H1 (cell line): Measurements from ENCODE around the gene VEPH1.

Source experiments
- POLR2AphosphoS5 ChIP-seq: IDR thresholded peaks from 2 replicates; pipeline ENCODE4 v1.6.1; 2011; ENCODE audit warnings: low read depth, low read length
- TF ChIP-seq, protein P1 (sequence below), 3 experiments: IDR thresholded peaks; 1 replicate in 2 of 3; 2 replicates in 1 of 3; pipeline versions ENCODE4 v1.5.1 to v1.6.1; 2011; ENCODE audit warnings: low read length in 3 of 3, mild to moderate bottlenecking in 3 of 3, inconsistent platforms in 2 of 3, low read depth in 1 of 3, moderate library complexity in 1 of 3; ENCODE audit not compliant: insufficient read depth in 1 of 3; ENCODE audit errors: control extremely low read depth in 1 of 3

DNA sequence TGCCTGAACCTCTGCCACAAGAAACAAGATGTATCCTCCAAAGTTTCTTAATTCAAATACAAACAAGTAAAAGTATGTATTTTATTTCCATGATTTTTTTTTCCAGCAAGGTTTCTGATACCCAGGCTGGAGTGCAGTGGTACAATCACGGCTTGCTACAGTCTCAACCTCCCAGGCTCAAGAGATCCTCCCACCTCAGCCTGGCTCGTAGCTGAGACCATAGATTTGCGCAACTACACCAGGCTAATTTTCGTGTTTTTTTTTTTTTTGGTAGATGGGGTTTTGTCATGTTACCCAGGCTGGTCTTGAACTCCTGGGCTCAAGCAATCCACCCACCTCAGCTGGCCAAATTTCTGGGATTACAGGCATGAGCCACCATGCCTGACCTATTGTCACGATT lies 12.2 kb upstream of the VEPH1 start:
- TF ChIP-seq, protein P1, sequence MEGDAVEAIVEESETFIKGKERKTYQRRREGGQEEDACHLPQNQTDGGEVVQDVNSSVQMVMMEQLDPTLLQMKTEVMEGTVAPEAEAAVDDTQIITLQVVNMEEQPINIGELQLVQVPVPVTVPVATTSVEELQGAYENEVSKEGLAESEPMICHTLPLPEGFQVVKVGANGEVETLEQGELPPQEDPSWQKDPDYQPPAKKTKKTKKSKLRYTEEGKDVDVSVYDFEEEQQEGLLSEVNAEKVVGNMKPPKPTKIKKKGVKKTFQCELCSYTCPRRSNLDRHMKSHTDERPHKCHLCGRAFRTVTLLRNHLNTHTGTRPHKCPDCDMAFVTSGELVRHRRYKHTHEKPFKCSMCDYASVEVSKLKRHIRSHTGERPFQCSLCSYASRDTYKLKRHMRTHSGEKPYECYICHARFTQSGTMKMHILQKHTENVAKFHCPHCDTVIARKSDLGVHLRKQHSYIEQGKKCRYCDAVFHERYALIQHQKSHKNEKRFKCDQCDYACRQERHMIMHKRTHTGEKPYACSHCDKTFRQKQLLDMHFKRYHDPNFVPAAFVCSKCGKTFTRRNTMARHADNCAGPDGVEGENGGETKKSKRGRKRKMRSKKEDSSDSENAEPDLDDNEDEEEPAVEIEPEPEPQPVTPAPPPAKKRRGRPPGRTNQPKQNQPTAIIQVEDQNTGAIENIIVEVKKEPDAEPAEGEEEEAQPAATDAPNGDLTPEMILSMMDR (IDR thresholded peaks at IDR 0.05; ENCODE audit: control extremely low read depth in 1 of 3, insufficient read depth in 1 of 3, low read depth in 1 of 3, low read length in 3 of 3) = no peak
- no peak for TF ChIP-seq POLR2AphosphoS5
